GM21423 (cell line): ENCODE measurements around the gene LIMK1.
"Not testable (repeated sequence)": the region's sequence is repeated elsewhere in the genome, so short reads cannot be mapped to it uniquely, and the experiment has no call there.

Source experiments
- ATAC-seq: cut with Tn5 transposase; IDR thresholded peaks from one replicate; pipeline ENCODE4 v1.9.1; 2021; ENCODE audit warnings: mild to moderate bottlenecking, moderate library complexity; ENCODE audit not compliant: unreplicated experiment

Gene LIMK1

GRCh38 chr7:74119831-74120230 lies 36.2 kb downstream of the LIMK1 start:
- no peak for ATAC-seq

DNA sequence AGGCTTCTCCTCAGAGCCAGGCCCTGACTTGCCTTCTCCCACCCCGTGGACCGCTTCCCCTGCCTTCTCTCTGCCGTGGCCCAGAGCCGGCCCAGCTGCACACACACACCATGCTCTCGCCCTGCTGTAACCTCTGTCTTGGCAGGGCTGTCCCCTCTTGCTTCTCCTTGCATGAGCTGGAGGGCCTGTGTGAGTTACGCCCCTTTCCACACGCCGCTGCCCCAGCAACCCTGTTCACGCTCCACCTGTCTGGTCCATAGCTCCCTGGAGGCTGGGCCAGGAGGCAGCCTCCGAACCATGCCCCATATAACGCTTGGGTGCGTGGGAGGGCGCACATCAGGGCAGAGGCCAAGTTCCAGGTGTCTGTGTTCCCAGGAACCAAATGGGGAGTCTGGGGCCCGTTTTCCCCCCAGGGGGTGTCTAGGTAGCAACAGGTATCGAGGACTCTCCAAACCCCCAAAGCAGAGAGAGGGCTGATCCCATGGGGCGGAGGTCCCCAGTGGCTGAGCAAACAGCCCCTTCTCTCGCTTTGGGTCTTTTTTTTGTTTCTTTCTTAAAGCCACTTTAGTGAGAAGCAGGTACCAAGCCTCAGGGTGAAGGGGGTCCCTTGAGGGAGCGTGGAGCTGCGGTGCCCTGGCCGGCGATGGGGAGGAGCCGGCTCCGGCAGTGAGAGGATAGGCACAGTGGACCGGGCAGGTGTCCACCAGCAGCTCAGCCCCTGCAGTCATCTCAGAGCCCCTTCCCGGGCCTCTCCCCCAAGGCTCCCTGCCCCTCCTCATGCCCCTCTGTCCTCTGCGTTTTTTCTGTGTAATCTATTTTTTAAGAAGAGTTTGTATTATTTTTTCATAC lies 38.0 kb downstream of the LIMK1 start:
- no peak for ATAC-seq

DNA sequence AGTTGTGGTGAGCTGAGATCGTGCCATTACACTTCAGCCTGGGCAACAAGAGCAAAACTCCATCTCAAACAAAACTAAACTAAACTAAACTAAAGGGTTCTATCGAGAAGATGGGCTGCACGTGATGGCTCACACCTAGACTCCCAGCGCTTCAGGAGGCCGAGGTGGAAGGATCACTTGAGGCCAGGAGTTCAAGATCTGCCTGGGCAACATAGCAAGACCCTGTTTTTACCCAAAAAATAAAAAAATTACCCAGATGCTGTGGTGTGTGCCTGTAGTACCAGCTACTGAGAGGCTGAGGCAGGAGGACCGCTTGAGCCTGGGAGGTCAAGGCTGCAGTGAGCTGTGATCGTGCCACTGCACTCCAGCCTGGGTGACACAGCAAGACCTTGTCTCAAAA lies 40.3 kb downstream of the LIMK1 start:
- ATAC-seq, result not testable (repeated sequence)

DNA sequence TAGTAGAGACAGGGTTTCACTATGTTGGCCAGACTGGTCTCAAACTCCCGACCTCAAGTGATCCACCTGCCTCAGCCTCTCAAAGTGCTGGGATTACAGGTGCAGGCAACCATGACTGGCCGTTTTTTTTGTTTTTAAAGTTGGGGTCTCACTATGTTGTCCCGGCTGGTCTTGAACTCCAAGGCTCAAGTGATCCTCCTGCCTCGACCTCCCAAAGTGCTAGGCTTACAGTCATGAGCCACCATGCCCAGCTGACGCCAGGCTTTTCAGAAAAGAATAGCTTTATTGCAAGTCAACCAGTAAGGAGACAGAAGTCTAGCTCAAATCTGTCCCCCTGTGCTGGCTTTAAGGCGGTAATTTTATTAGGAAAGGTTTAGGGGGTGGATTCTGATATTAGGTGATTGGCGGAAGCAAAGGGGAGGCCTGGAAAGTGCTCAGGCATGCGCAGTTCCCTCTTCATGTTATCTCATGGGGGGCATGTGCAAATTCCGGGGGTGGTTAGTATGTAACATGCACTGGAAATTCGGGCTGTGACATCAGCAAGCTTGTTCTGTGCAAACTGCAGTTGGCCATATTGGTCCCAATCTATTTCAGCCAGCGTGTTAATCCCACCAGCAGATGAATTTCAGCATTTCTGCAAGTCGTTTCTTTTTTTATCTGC lies 42.7 kb downstream of the LIMK1 start:
- ATAC-seq, result no peak

DNA sequence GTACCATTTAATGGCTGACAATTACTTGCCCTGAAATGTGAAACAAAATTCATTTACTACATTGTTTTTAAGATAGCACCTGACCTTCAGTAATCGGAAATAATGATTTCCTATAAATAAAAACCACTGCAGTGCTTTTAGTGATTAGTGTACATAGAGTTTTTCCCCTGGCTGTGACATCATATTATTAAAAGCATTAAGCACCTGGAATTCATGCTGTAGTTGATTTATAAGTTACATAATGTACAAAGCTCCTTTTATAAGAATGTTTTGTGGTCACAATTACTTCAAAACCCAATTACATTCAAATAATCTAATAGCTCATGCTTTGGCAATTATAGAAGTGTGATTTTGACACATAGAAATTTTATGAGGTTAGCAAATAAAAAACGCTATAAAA lies 46.3 kb downstream of the LIMK1 start:
- ATAC-seq, result no peak

- no peak for ATAC-seq
These were observed 46.9 kb downstream of the LIMK1 start for GRCh38 chr7:74130518-74130917.

GRCh38 chr7:74134117-74134620 lies 50.6 kb downstream of the LIMK1 start:
- no peak for ATAC-seq

GRCh38 chr7:74138334-74138867 lies 54.8 kb downstream of the LIMK1 start:
- no peak for ATAC-seq

GRCh38 chr7:74138945-74139843 lies 55.6 kb downstream of the LIMK1 start:
- no peak for ATAC-seq

- no peak for ATAC-seq
These were observed 58.1 kb downstream of the LIMK1 start for GRCh38 chr7:74141705-74142104.

DNA sequence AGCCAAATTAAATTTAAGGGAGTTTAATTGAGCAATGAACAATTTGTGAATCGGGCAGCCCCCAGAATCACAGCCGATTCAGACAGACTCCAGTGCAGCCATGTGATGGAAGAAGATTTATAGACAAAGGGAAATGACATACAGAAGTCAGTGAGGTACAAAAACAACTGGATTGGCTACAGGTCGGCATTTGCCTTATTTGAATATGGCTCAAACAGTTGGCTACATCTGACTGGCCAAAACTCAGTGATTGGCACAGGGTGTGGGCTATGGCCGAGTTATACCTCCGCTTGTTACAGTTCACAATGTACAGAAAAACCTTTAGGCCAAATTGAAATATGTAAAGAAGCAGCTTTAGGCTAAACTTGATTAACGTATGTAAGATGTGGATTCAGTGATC lies 59.8 kb downstream of the LIMK1 start:
- ATAC-seq, result no peak

GRCh38 chr7:74148491-74148890 lies 64.9 kb downstream of the LIMK1 start:
- no peak for ATAC-seq

- no peak for ATAC-seq
These were observed 65.5 kb downstream of the LIMK1 start for GRCh38 chr7:74149071-74149470.

DNA sequence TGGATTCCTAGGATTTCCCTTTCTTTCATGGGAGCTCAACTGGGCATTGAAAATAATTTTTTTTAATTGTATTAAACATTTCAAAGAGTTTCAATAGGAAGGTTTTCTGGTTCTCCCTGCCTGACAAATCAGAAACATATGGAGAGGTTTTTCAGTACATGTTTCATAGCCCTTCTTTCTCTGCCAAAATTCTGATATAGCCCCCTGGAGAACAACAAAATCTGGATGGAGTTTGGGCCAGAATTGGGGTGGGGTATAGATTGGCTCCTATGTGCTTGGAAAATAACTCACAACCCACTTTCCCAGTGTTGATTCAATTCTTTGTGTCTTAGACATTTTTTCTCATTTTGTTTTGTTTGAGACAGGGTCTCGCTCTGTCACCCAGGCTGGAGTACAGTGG lies 66.0 kb downstream of the LIMK1 start:
- ATAC-seq, result no peak

- ATAC-seq, result no peak
These were observed 70.1 kb downstream of the LIMK1 start for GRCh38 chr7:74153736-74154135.

DNA sequence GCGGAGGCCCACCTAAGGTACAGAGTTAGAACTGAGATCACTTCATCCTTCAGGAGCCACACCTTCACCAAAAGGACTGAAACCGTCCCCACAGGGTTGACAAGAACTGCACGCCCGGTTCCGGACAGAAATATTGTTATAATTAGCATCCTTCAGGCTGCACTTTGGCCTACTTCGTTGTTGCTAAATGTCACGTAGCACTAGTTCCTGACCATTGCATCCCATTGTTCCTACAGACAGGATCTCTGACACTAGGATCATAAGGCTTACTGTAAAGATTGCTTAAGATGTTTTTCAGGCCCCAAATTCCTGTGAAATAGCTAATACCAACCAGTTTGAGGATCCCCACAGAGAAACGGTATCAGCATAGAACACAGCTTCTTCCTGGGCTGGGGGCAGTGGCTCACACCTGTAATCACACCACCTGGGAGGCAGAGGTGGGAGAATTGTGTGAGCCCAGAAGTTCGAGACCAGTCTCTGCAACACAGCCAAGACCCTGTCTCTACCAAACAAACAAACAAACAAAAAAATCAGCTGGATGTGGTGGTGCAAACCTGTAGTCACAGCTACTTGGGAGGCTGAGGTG lies 72.3 kb downstream of the LIMK1 start:
- ATAC-seq, result no peak

- ATAC-seq, result no peak
These were observed 74.0 kb downstream of the LIMK1 start for GRCh38 chr7:74157605-74158004.

- no peak for ATAC-seq
These were observed 81.4 kb downstream of the LIMK1 start for GRCh38 chr7:74164985-74165456.

- ATAC-seq, result no peak
These were observed 82.4 kb downstream of the LIMK1 start for GRCh38 chr7:74165867-74166593.

- not testable (repeated sequence) for ATAC-seq
These were observed 83.7 kb downstream of the LIMK1 start for GRCh38 chr7:74167324-74167723.
